ENCODE measurements around the gene ACCS.

ACCS gene

DNA sequence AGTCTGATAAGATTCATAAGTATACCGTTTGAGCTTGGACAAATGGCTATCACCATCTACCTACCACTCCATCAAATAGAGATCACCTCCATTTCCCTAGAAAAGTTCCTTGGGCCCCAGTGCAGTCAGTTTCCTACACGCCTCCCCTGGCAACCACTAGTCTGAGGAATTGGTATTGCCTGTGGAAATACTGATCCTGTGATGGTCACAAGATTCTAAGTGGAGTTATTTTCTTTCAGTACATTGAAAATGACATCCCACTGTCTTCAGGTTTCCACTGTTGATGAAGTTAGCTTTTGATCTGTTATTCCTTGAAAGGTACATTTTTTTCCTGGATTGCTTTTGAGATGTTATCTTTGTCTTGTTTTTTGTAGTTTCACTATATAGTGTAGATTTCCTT, 22.9 kb upstream of the ACCS start:
- no peak overlapping the region for H3K27ac ChIP-seq (ENCODE audit: low read depth, low read length, severe bottlenecking)

DNA sequence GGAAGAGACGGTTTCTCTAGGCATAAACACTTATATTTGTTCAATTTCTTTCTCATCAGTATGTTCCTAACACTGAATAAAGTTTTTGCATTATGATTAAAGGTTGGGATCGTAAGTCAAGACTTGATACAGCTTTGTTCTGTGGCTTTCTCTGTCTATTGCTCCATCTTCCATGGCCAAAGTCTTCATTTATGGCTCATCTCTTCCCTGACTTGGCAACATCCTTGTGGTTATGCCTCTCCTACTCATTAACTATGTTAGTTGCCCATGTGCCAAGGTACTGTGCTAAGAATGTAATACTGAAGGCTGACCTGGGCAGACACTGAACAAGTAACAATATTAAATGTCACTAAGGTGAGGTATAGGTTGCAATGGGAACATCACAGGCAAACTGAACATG, 19.9 kb upstream of the ACCS start:
- no CpG with 5 or more reads among the region's 2 CpGs for WGBS, 2 experiments (ENCODE audit: insufficient coverage in 2 of 2)

More for the DNA sequence above, 22.9 kb upstream of the ACCS start:
- peaks cover 7% of the 10 kb centered on the region for H3K9me3 ChIP-seq (ENCODE audit: control insufficient read depth, low read length)
- 92% methylated on average over 2 of the region's 2 CpGs; no CpG with 5 or more reads in 1 of the 2 experiments for WGBS, 2 experiments (ENCODE audit: insufficient coverage in 2 of 2)
- no peaks in the 10 kb centered on the region for H3K36me3 ChIP-seq (ENCODE audit: control insufficient read depth, insufficient read depth, low read length)
- H3K4me3 ChIP-seq (ENCODE audit: extremely low read depth, insufficient read depth, low read length, poor library complexity, severe bottlenecking): no peak overlapping the region
- H3K4me1 ChIP-seq (ENCODE audit: control insufficient read depth, insufficient read depth, low read length, poor library complexity, severe bottlenecking): no peaks in the 10 kb centered on the region

GRCh38 chr11:44047298-44047697, 18.8 kb upstream of the ACCS start:
- Histone ChIP-seq H3K36me3 (ENCODE audit: control insufficient read depth, insufficient read depth, low read length) (no peaks in the 10 kb centered on the region), H3K9me3 (ENCODE audit: control insufficient read depth, low read length) (no peaks in the 10 kb centered on the region), H3K4me1 (ENCODE audit: control insufficient read depth, insufficient read depth, low read length, poor library complexity, severe bottlenecking) (no peaks in the 10 kb centered on the region), H3K4me3 (ENCODE audit: extremely low read depth, insufficient read depth, low read length, poor library complexity, severe bottlenecking) (no peak overlapping the region), H3K27ac (ENCODE audit: low read depth, low read length, severe bottlenecking) (no peak overlapping the region)
- no CpG with 5 or more reads among the region's 2 CpGs for WGBS, 2 experiments (ENCODE audit: insufficient coverage in 2 of 2)

More for the DNA sequence above, 19.9 kb upstream of the ACCS start:
- Histone ChIP-seq H3K36me3 (ENCODE audit: control insufficient read depth, insufficient read depth, low read length) (no peaks in the 10 kb centered on the region), H3K27ac (ENCODE audit: low read depth, low read length, severe bottlenecking) (no peak overlapping the region), H3K4me1 (ENCODE audit: control insufficient read depth, insufficient read depth, low read length, poor library complexity, severe bottlenecking) (no peaks in the 10 kb centered on the region), H3K9me3 (ENCODE audit: control insufficient read depth, low read length) (peaks cover under 1% of the 10 kb centered on the region), H3K4me3 (ENCODE audit: extremely low read depth, insufficient read depth, low read length, poor library complexity, severe bottlenecking) (no peak overlapping the region)

DNA sequence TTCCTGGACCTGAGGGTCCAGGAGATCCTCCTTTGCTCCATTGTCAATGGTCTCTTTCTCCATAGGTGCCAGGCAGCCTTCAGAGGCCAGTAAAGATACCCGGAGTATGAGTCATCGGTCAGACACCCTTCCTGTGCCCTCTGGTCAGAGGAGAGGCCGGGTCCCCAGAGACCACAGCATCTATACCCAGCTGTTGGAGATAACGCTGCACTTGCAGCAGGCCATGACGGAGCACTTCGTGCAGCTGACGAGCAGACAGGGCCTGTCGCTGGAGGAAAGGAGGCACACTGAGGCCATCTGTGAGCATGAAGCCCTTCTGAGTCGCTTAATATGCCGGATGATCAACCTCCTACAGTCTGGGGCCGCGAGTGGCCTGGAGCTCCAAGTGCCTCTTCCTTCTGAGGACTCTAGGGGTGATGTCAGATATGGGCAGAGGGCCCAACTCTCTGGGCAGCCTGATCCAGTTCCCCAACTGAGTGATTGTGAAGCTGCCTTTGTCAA, 18.1 kb upstream of the ACCS start, which contains the start of gene ACCSL:
Gene ACCSL (plus strand): TSS at position 51 of the 501 bp plus-strand sequence. CDS start 56 bp downstream, at position 107.
- no peaks in the 10 kb centered on the region for H3K36me3 ChIP-seq (ENCODE audit: control insufficient read depth, insufficient read depth, low read length)
- WGBS, 2 experiments (ENCODE audit: insufficient coverage in 2 of 2): 91 to 92% methylated on average over 11 to 12 of the region's 12 CpGs
- no peak within 1 kb of the TSS for H3K27ac ChIP-seq (ENCODE audit: low read depth, low read length, severe bottlenecking)
- H3K4me3 ChIP-seq (ENCODE audit: extremely low read depth, insufficient read depth, low read length, poor library complexity, severe bottlenecking): no peak within 1 kb of the TSS
- no peaks in the 10 kb centered on the region for H3K4me1 ChIP-seq (ENCODE audit: control insufficient read depth, insufficient read depth, low read length, poor library complexity, severe bottlenecking)
- H3K9me3 ChIP-seq (ENCODE audit: control insufficient read depth, low read length): no peaks in the 10 kb centered on the region

GRCh38 chr11:44049832-44050231, 16.2 kb upstream of the ACCS start:
- Histone ChIP-seq H3K27ac (ENCODE audit: low read depth, low read length, severe bottlenecking) (no peak overlapping the region), H3K4me1 (ENCODE audit: control insufficient read depth, insufficient read depth, low read length, poor library complexity, severe bottlenecking) (no peaks in the 10 kb centered on the region), H3K36me3 (ENCODE audit: control insufficient read depth, insufficient read depth, low read length) (no peaks in the 10 kb centered on the region), H3K4me3 (ENCODE audit: extremely low read depth, insufficient read depth, low read length, poor library complexity, severe bottlenecking) (no peak overlapping the region), H3K9me3 (ENCODE audit: control insufficient read depth, low read length) (no peaks in the 10 kb centered on the region)
- WGBS, 2 experiments (ENCODE audit: insufficient coverage in 2 of 2): 81 to 89% methylated on average over 3 of the region's 3 CpGs

DNA sequence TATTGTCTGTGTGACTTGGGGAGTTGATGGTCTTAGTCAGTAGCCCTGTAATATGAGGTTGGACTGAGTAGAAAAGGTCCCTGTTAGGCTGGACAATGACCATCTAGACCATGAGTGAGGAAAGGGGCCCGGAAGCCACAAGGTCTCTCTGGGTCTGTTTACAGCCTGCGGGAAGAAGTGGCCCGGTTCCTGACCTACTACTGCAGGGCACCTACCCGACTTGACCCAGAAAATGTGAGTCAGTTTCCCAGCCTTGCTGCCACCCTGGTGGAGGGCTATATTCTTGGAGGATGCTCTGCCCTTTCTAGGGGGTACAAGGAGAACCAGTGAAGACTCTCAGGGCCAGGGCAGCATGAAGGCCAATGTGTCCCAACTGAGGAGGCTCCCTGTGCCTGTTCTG, 14.9 kb upstream of the ACCS start:
- H3K27ac ChIP-seq (ENCODE audit: low read depth, low read length, severe bottlenecking): no peak overlapping the region
- no peaks in the 10 kb centered on the region for H3K9me3 ChIP-seq (ENCODE audit: control insufficient read depth, low read length)
- no peaks in the 10 kb centered on the region for H3K36me3 ChIP-seq (ENCODE audit: control insufficient read depth, insufficient read depth, low read length)
- no peaks in the 10 kb centered on the region for H3K4me1 ChIP-seq (ENCODE audit: control insufficient read depth, insufficient read depth, low read length, poor library complexity, severe bottlenecking)
- WGBS, 2 experiments (ENCODE audit: insufficient coverage in 2 of 2): 88 to 100% methylated on average over 3 to 4 of the region's 4 CpGs
- H3K4me3 ChIP-seq (ENCODE audit: extremely low read depth, insufficient read depth, low read length, poor library complexity, severe bottlenecking): no peak overlapping the region

GRCh38 chr11:44057340-44057739, 8.7 kb upstream of the ACCS start:
- 81 to 96% methylated on average over 4 to 6 of the region's 6 CpGs for WGBS, 2 experiments (ENCODE audit: insufficient coverage in 2 of 2)
- H3K4me3 ChIP-seq (ENCODE audit: extremely low read depth, insufficient read depth, low read length, poor library complexity, severe bottlenecking): no peak overlapping the region
- no peaks in the 10 kb centered on the region for H3K9me3 ChIP-seq (ENCODE audit: control insufficient read depth, low read length)
- H3K36me3 ChIP-seq (ENCODE audit: control insufficient read depth, insufficient read depth, low read length): no peaks in the 10 kb centered on the region
- no peak overlapping the region for H3K27ac ChIP-seq (ENCODE audit: low read depth, low read length, severe bottlenecking)
- no peaks in the 10 kb centered on the region for H3K4me1 ChIP-seq (ENCODE audit: control insufficient read depth, insufficient read depth, low read length, poor library complexity, severe bottlenecking)

GRCh38 chr11:44058275-44058674, 7.8 kb upstream of the ACCS start:
- Histone ChIP-seq H3K27ac (ENCODE audit: low read depth, low read length, severe bottlenecking) (no peak overlapping the region), H3K4me3 (ENCODE audit: extremely low read depth, insufficient read depth, low read length, poor library complexity, severe bottlenecking) (no peak overlapping the region), H3K9me3 (ENCODE audit: control insufficient read depth, low read length) (no peaks in the 10 kb centered on the region), H3K36me3 (ENCODE audit: control insufficient read depth, insufficient read depth, low read length) (no peaks in the 10 kb centered on the region), H3K4me1 (ENCODE audit: control insufficient read depth, insufficient read depth, low read length, poor library complexity, severe bottlenecking) (no peaks in the 10 kb centered on the region)
- 88 to 97% methylated on average over 3 to 6 of the region's 6 CpGs for WGBS, 2 experiments (ENCODE audit: insufficient coverage in 2 of 2)

GRCh38 chr11:44065161-44065661, 859 bp upstream of the ACCS start:
- no peak overlapping the region for H3K4me3 ChIP-seq (ENCODE audit: extremely low read depth, insufficient read depth, low read length, poor library complexity, severe bottlenecking)
- H3K36me3 ChIP-seq (ENCODE audit: control insufficient read depth, insufficient read depth, low read length): no peaks in the 10 kb centered on the region
- peaks cover 4% of the 10 kb centered on the region for H3K4me1 ChIP-seq (ENCODE audit: control insufficient read depth, insufficient read depth, low read length, poor library complexity, severe bottlenecking)
- H3K27ac ChIP-seq (ENCODE audit: low read depth, low read length, severe bottlenecking): peak overlapping the region; percentile 59
- H3K9me3 ChIP-seq (ENCODE audit: control insufficient read depth, low read length): no peaks in the 10 kb centered on the region
- 58 to 62% methylated on average over 3 of the region's 4 CpGs for WGBS, 2 experiments (ENCODE audit: insufficient coverage in 2 of 2)

GRCh38 chr11:44066732-44067141, 667 bp downstream of the ACCS start:
- 75 to 83% methylated on average over 6 to 8 of the region's 10 CpGs for WGBS, 2 experiments (ENCODE audit: insufficient coverage in 2 of 2)
- peak overlapping the region; percentile 36 for H3K27ac ChIP-seq (ENCODE audit: low read depth, low read length, severe bottlenecking)
- no peaks in the 10 kb centered on the region for H3K36me3 ChIP-seq (ENCODE audit: control insufficient read depth, insufficient read depth, low read length)
- peak overlapping the region; percentile 46 for H3K4me3 ChIP-seq (ENCODE audit: extremely low read depth, insufficient read depth, low read length, poor library complexity, severe bottlenecking)
- peaks cover 4% of the 10 kb centered on the region for H3K4me1 ChIP-seq (ENCODE audit: control insufficient read depth, insufficient read depth, low read length, poor library complexity, severe bottlenecking)
- H3K9me3 ChIP-seq (ENCODE audit: control insufficient read depth, low read length): no peaks in the 10 kb centered on the region

DNA sequence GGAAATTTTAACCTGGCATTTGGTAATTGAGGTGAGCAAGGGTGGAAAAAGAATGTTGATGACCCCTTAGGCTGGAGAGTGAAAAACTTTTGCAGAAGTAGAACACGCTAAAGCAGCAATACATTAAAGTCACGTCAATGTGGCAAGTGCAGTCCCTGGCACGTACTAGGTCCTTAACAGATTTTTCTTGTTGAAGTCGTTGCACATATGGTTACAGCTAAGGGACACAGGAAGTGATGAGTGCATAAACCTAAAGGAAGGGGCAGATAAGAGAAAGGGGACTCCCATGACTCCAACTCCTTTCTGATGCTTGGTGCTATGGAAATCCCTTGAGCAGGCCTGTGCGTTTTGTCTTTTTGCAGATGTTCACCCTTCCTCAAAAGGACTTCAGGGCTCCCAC, 1.2 kb downstream of the ACCS start:
- H3K27ac ChIP-seq (ENCODE audit: low read depth, low read length, severe bottlenecking): no peak overlapping the region
- H3K36me3 ChIP-seq (ENCODE audit: control insufficient read depth, insufficient read depth, low read length): no peaks in the 10 kb centered on the region
- WGBS, 2 experiments (ENCODE audit: insufficient coverage in 2 of 2): 85 to 100% methylated on average over 4 to 5 of the region's 5 CpGs
- H3K4me3 ChIP-seq (ENCODE audit: extremely low read depth, insufficient read depth, low read length, poor library complexity, severe bottlenecking): no peak overlapping the region
- H3K4me1 ChIP-seq (ENCODE audit: control insufficient read depth, insufficient read depth, low read length, poor library complexity, severe bottlenecking): peaks cover 4% of the 10 kb centered on the region
- no peaks in the 10 kb centered on the region for H3K9me3 ChIP-seq (ENCODE audit: control insufficient read depth, low read length)

Data from mesodermal cell (in vitro differentiated cells).